Stimulated activated CD4-positive, alpha-beta T cell treated with anti-CD3 and anti-CD28 coated beads, Interleukin-1b, Interleukin-23, amount 100 ng/mL, for 4 hours (primary cell): ENCODE measurements around the gene ECEL1.
A peak's percentile ranks its signal among the peaks of the same experiment; 100 is the strongest.
"Not testable (repeated sequence)": the region's sequence is repeated elsewhere in the genome, so short reads cannot be mapped to it uniquely, and the experiment has no call there.

Experiments used
- DNase-seq, 2 donors: peaks; one replicate each; pipeline ENCODE4 v3.0.0-alpha.2; 2020; ENCODE audit warnings: low read depth in 2 of 2

The ECEL1 gene

GRCh38 chr2:232443047-232443446 is 44.6 kb downstream of the ECEL1 start:
- not testable (repeated sequence) for DNase-seq

GRCh38 chr2:232442431-232442830 is 45.2 kb downstream of the ECEL1 start:
- DNase-seq: not testable (repeated sequence)

DNA sequence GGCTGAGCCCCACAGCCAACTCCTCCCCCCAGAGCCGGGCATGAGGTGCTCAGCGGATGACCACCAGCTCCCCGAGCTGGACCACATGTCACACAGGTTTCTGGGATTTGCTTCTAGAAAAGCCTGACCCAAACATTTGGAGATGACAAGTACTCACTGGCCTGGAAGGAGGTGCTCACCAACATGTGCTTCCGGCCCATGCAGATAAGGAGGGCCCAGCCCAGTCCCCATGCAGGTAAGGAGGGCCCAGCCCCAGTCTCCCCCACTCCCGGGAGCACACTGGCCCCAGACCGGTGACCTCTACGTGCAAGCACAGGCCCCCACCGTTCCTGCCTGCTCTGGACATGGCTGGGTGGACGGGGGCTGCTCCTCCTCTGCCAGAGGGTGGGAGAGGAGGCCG is 45.7 kb downstream of the ECEL1 start:
- not testable (repeated sequence) for DNase-seq

- DNase-seq: no peak
These were observed 46.4 kb downstream of the ECEL1 start for GRCh38 chr2:232441147-232441651.

GRCh38 chr2:232440220-232441018 is 47.2 kb downstream of the ECEL1 start:
- DNase-seq: peak; percentile 85 to 87

GRCh38 chr2:232439758-232440135 is 47.9 kb downstream of the ECEL1 start:
- no peak for DNase-seq

GRCh38 chr2:232438951-232439757 is 48.5 kb downstream of the ECEL1 start:
- DNase-seq: peak; percentile 28 to 44

- DNase-seq: no peak
These were observed 49.5 kb downstream of the ECEL1 start for GRCh38 chr2:232438091-232438490.

- no peak for DNase-seq
These were observed 50.5 kb downstream of the ECEL1 start for GRCh38 chr2:232437195-232437571.

DNA sequence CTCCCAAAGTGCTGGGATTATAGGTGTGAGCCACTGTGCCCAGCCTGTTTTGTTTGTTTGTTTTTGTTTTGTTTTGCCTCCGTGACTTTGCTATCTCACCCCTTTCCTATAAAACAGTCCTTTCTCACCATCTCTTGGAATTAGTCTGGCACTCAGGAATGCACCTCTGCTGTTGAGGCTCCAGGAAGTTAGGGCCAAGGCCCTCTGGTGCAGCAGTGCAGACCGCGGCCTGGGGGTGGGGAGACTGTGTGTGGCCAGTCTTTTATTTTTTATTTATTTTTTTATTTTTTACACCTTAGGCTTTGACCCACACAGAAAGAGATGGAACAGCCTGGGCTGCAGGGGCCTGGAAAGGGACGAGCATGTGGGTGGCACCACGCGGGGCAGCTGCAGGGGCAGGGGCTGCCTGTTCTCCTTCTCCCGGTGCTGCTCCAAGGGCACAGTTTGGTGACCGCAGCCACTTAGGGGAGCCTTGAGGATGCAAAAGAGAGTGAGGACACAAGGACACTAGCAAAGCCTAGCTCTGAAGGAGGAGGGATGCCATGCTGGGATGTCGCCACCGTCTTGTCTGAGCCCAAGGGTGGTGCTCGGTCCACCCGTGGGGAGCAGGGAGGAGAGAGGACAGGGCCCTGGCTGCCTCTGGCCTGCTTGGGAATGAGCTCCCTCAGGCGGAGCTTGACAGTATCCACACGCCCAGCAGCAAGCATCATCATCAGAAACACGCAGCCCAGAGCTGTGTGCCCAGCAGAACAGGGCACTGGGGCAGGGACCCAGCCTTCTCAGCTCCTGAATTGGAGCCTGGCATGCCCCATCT is 51.0 kb downstream of the ECEL1 start:
- no peak for DNase-seq

- DNase-seq: no peak
These were observed 51.8 kb downstream of the ECEL1 start for GRCh38 chr2:232435805-232436204.

DNA sequence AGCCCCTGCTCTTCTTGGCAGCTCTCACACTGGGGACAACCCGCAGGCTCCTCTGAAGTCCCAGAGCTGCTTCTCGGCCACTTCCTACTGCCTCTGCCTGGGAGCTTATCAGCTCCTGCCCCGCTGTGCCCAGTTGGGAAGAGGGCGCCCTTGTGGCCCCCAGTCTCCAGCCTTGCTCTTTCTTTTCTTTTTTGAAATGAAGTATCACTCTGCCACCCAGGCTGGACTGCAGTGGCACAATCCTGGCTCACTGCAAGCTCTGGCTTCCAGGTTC is 52.3 kb downstream of the ECEL1 start:
- DNase-seq: no peak

GRCh38 chr2:232434563-232435374 is 52.9 kb downstream of the ECEL1 start:
- DNase-seq: no peak

GRCh38 chr2:232434091-232434490 is 53.5 kb downstream of the ECEL1 start:
- DNase-seq: no peak

- DNase-seq: not testable (repeated sequence)
These were observed 54.0 kb downstream of the ECEL1 start for GRCh38 chr2:232433622-232434021.

DNA sequence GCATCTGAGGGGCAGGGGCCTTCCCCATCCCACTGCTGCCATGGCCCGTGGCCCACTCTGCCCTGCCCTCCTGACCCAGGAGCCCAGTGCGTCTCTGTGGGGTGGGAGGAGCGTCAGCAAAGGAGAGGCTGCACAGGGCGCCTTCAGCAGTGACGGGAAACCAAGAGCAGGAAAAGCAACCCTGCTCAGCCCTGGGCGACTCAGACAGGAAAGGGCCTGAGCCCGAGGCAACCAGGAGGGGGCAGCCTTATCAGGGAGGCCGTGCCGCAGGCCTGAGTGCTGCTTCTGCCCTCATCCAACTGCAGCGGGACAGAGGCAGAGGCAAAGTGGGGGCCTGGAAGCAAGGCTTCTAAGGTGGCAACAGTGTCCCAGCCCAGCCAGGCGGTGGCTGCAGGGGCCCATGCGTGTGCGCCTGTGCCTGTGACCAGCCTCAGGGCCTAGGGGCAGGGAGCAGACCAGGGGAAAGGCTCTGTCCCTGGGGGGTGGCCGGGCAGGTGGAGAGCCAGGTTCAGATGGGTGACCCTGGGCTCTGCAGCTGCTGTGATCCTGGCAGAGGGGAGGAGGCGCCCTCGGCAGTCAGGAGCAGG is 54.9 kb downstream of the ECEL1 start:
- no peak for DNase-seq

- DNase-seq: no peak
These were observed 55.7 kb downstream of the ECEL1 start for GRCh38 chr2:232431705-232432590.
